AG04450 (cell line): ENCODE measurements around the gene MZF1. TPM values are rescaled to one million over a fixed set of nuclear protein-coding genes. Genes with fewer than 3 reads are reported as not detected.

Experiments used
- CTCF ChIA-PET: fragments of 300-600, 350-600 bp; formaldehyde crosslinking; extraction: SDS; loops from one replicate; lab custom pipeline; 2022; ENCODE audit warnings: antibody characterized with exemption, inconsistent platforms; lab: Charles Lee
- POLR2A ChIA-PET: fragments of 350-600 bp; formaldehyde crosslinking; extraction: SDS; loops from one replicate; lab custom pipeline; 2021; ENCODE audit warnings: antibody characterized with exemption, inconsistent platforms; lab: Yijun Ruan, JAX
- DNase-seq: peaks from one replicate; pipeline ENCODE4 v3.0.0-alpha.2; 2011; ENCODE audit warnings: low read depth, low spot score
- H3K27ac ChIP-seq: one replicate; pipeline ENCODE4 v1.5.1; 2012; ENCODE audit warnings: low read depth, low read length, control low read depth
- H3K27me3 ChIP-seq: one replicate; pipeline ENCODE4 v1.6.0; 2012; ENCODE audit warnings: low read length; ENCODE audit not compliant: control insufficient read depth, insufficient read depth
- H3K4me3 ChIP-seq: 2 replicates; pipeline ENCODE4 v1.5.1; 2011; ENCODE audit warnings: mild to moderate bottlenecking, low read depth, low read length, control low read depth
- H3K9me3 ChIP-seq: 2 replicates; pipeline ENCODE4 v1.5.1; 2012; ENCODE audit warnings: low read length; ENCODE audit not compliant: control insufficient read depth, insufficient read depth
- polyA plus RNA-seq: library from polyadenylated mRNA; depleted of rRNA; stranded (reverse); fragments of >200 nt; gene quantifications from 2 replicates; pipeline ENCODE4 v1.2.3, GENCODE V29; 2011
- TF ChIP-seq, protein P1 (sequence below): IDR thresholded peaks from 2 replicates; pipeline ENCODE4 v1.5.1; 2011; ENCODE audit warnings: low read depth, low read length, control low read depth, inconsistent platforms

MZF1 gene
- polyA plus RNA-seq, 1 experiment, result 5.5 TPM

GRCh38 chr19:58572026-58572817 is 913 bp downstream of the MZF1 start:
- CTCF ChIA-PET, result no interaction called here
- TF ChIP-seq, protein P1, sequence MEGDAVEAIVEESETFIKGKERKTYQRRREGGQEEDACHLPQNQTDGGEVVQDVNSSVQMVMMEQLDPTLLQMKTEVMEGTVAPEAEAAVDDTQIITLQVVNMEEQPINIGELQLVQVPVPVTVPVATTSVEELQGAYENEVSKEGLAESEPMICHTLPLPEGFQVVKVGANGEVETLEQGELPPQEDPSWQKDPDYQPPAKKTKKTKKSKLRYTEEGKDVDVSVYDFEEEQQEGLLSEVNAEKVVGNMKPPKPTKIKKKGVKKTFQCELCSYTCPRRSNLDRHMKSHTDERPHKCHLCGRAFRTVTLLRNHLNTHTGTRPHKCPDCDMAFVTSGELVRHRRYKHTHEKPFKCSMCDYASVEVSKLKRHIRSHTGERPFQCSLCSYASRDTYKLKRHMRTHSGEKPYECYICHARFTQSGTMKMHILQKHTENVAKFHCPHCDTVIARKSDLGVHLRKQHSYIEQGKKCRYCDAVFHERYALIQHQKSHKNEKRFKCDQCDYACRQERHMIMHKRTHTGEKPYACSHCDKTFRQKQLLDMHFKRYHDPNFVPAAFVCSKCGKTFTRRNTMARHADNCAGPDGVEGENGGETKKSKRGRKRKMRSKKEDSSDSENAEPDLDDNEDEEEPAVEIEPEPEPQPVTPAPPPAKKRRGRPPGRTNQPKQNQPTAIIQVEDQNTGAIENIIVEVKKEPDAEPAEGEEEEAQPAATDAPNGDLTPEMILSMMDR, result no peak
- POLR2A ChIA-PET, result interaction anchor here (0.6 to 2.4 kb wide), 4 partner anchors 10 to 971 kb away, joined by 3 to 12 read pairs (median 3); partner anchors contain the start of genes UBE2M and ZBTB45
- Histone ChIP-seq H3K4me3 (peak overlapping the region; percentile 96), H3K9me3 (no peaks in the 10 kb centered on the region; the same call in 1 of the 2 replicates), H3K27ac (peak overlapping the region; percentile 94), H3K27me3 (no peaks in the 10 kb centered on the region)
- no peak for DNase-seq

- H3K4me3 ChIP-seq, result no peak overlapping the region
- POLR2A ChIA-PET, result interaction anchor here (0.6 to 2.4 kb wide), 4 partner anchors 9 to 970 kb away, joined by 3 to 12 read pairs (median 3); partner anchors contain the start of genes UBE2M and ZBTB45
- H3K9me3 ChIP-seq, result no peaks in the 10 kb centered on the region; the same call in 1 of the 2 replicates
- TF ChIP-seq, protein P1, result no peak
- DNase-seq, result no peak
- no peaks in the 10 kb centered on the region for H3K27me3 ChIP-seq
- CTCF ChIA-PET, result interaction anchor here (0.7 kb wide), 1 partner anchor 27 kb away, joined by 3 read pairs; no protein-coding TSS in a partner anchor
- H3K27ac ChIP-seq, result no peak overlapping the region
These were observed 1.6 kb downstream of the MZF1 start for GRCh38 chr19:58571575-58571947.

DNA sequence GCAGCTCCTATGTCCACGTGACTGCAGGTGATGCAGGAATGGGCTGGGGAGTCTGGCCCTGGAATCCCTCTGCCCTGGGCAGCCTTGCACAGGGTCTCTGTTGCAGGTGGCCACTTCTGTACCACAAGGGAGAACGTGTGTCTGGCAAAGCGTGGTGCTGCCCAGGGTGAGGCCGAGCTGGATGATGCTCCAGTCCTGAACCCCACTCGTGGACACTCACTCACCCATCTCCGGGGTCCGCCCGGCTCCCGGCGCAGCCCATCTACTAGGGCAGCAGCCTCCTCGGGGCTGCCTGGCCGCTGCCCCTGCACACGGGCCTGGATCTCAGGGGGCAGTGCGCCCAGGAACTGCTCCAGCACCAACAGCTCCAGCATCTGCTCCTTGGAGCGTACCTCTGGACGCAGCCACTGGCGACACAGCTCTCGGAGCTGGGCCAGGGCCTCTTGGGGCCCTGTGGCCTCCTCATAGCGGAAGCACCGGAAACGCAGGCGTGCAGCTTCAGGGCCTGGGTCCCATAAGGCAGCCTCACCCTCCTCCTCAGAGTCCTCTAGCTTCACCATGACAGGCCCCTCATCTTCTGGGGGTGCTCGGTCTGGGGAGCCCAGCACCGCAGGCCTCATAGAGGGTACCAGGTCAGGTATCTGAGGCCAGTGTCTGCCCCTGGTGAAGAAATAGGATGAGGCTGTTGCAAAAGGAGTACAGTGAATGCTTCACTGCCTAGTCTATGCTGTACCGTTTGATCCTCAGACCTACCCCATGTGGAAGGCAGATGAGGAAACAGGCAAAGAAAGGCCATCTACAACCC is 2.2 kb downstream of the MZF1 start:
- Histone ChIP-seq H3K4me3 (no peak overlapping the region), H3K27me3 (no peaks in the 10 kb centered on the region), H3K9me3 (no peaks in the 10 kb centered on the region; the same call in 1 of the 2 replicates), H3K27ac (no peak overlapping the region)
- no peak for DNase-seq
- TF ChIP-seq, protein P1, result no peak
- ChIA-PET POLR2A (interaction anchor here (0.6 to 2.4 kb wide), 3 partner anchors 8 to 969 kb away, joined by 3 to 12 read pairs (median 3); partner anchors contain the start of gene UBE2M), CTCF (interaction anchor here (0.6 to 0.7 kb wide), 2 partner anchors 26 to 189 kb away, joined by 3 read pairs; no protein-coding TSS in a partner anchor)

- no peak overlapping the region for H3K4me3 ChIP-seq
- no peak for DNase-seq
- H3K27me3 ChIP-seq, result no peaks in the 10 kb centered on the region
- no peaks in the 10 kb centered on the region for H3K9me3 ChIP-seq
- CTCF ChIA-PET, result no interaction called here
- H3K27ac ChIP-seq, result no peak overlapping the region
- TF ChIP-seq, protein P1, result no peak
- POLR2A ChIA-PET, result no interaction called here
These were observed 3.0 kb downstream of the MZF1 start for GRCh38 chr19:58569943-58570670.
